Neural cell (in vitro differentiated cells): Measurements from ENCODE around the gene CUX1. TPM values are rescaled to one million over a fixed set of nuclear protein-coding genes. Genes with fewer than 3 reads are reported as not detected.

Source experiments
- H2AFZ ChIP-seq: fragments of 200-600, 300-800 bp; sonication (generic), shearing (Covaris generic); 2 replicates; pipeline ENCODE4 v1.6.0; 2014; ENCODE audit warnings: low read depth, mild to moderate bottlenecking, antibody characterized with exemption, low read length, moderate library complexity
- H3F3A ChIP-seq: fragments of 200-600 bp; shearing (Covaris generic); 2 replicates; pipeline ENCODE4 v1.6.1; 2016; ENCODE audit warnings: mild to moderate bottlenecking, moderate library complexity, mixed read lengths, antibody characterized with exemption, low read length; ENCODE audit not compliant: insufficient read depth, poor library complexity, severe bottlenecking
- H3K27ac ChIP-seq: fragments of 200-600, 300-800 bp; sonication (generic), shearing (Covaris generic); 2 replicates; pipeline ENCODE4 v1.5.1; 2014; ENCODE audit warnings: mild to moderate bottlenecking, low read length, moderate library complexity
- H3K27me3 ChIP-seq: fragments of 300-800, 200-600 bp; sonication (generic), shearing (Covaris generic); 2 replicates; pipeline ENCODE4 v1.6.0; 2014; ENCODE audit warnings: mild to moderate bottlenecking, low read depth, low read length, moderate library complexity; ENCODE audit not compliant: insufficient read depth
- H3K36me3 ChIP-seq: fragments of 300-800, 200-600 bp; sonication (generic), shearing (Covaris generic); 2 replicates; pipeline ENCODE4 v1.5.1; 2014; ENCODE audit warnings: mild to moderate bottlenecking, antibody characterized with exemption, low read length, moderate library complexity; ENCODE audit not compliant: insufficient read depth
- H3K4me2 ChIP-seq: fragments of 300-800, 200-600 bp; sonication (generic), shearing (Covaris generic); 2 replicates; pipeline ENCODE4 v1.6.0; 2014; ENCODE audit warnings: mild to moderate bottlenecking, low read length
- H3K4me3 ChIP-seq: fragments of 300-800, 200-600 bp; sonication (generic), shearing (Covaris generic); 2 replicates; pipeline ENCODE4 v1.5.1; 2014; ENCODE audit warnings: mild to moderate bottlenecking, low read length, moderate library complexity
- H3K79me2 ChIP-seq: fragments of 200-600 bp; shearing (Covaris generic); replicated peaks from 2 replicates; pipeline ENCODE4 v1.6.0; 2014; ENCODE audit warnings: mild to moderate bottlenecking, low read length, moderate library complexity; ENCODE audit not compliant: insufficient read depth
- H3K9ac ChIP-seq: fragments of 300-800, 200-600 bp; sonication (generic), shearing (Covaris generic); 2 replicates; pipeline ENCODE4 v1.6.1; 2016; ENCODE audit warnings: mild to moderate bottlenecking, low read length, mixed read lengths
- H3K9me2 ChIP-seq: fragments of 200-600 bp; shearing (Covaris generic); 2 replicates; pipeline ENCODE4 v1.6.1; 2016; ENCODE audit warnings: mild to moderate bottlenecking, low read length, mixed read lengths; ENCODE audit not compliant: insufficient read depth
- H3K9me3 ChIP-seq: fragments of 200-600, 300-800 bp; sonication (generic), shearing (Covaris generic); 2 replicates; pipeline ENCODE4 v1.6.1; 2016; ENCODE audit warnings: mild to moderate bottlenecking, mixed run types, low read length, moderate library complexity, mixed read lengths
- H4K20me1 ChIP-seq: fragments of 200-600 bp; shearing (Covaris generic); 2 replicates; pipeline ENCODE4 v1.6.1; 2016; ENCODE audit warnings: mild to moderate bottlenecking, mixed run types; ENCODE audit not compliant: insufficient read depth
- EP300 ChIP-seq: fragments of 450-650 bp; conservative IDR thresholded peaks from 2 replicates; pipeline ENCODE4 v1.6.1; 2014; ENCODE audit warnings: antibody characterized with exemption, mild to moderate bottlenecking, moderate library complexity; ENCODE audit not compliant: poor library complexity, severe bottlenecking
- EZH2 ChIP-seq: fragments of 200-600, 300-800 bp; shearing (Covaris generic), sonication (generic); IDR thresholded peaks from 2 replicates; pipeline ENCODE4 v1.6.1; 2014; ENCODE audit warnings: antibody characterized with exemption, low read length, borderline replicate concordance, mild to moderate bottlenecking; ENCODE audit not compliant: insufficient read depth, poor library complexity, severe bottlenecking
- MXI1 ChIP-seq: fragments of 450-650 bp; conservative IDR thresholded peaks from 2 replicates; pipeline ENCODE4 v1.6.1; 2014; ENCODE audit warnings: antibody characterized with exemption, mild to moderate bottlenecking; ENCODE audit not compliant: poor library complexity, severe bottlenecking
- POLR2AphosphoS5 ChIP-seq: IDR thresholded peaks from 2 replicates; pipeline ENCODE4 v1.6.1; 2012
- RAD21 ChIP-seq: fragments of 450-650 bp; conservative IDR thresholded peaks from 2 replicates; pipeline ENCODE4 v1.6.1; 2014; ENCODE audit warnings: antibody characterized with exemption, mild to moderate bottlenecking, moderate library complexity
- SMC3 ChIP-seq: fragments of 450-650 bp; conservative IDR thresholded peaks from 2 replicates; pipeline ENCODE4 v1.6.1; 2014; ENCODE audit warnings: antibody characterized with exemption, mild to moderate bottlenecking, moderate library complexity; ENCODE audit not compliant: poor library complexity
- TAF1 ChIP-seq: IDR thresholded peaks from 2 replicates; pipeline ENCODE4 v1.6.1; 2012; ENCODE audit warnings: low read depth
- polyA plus RNA-seq: library from polyadenylated mRNA; depleted of rRNA; stranded (reverse); fragments of >200 nt; gene quantifications from 2 replicates; pipeline ENCODE4 v1.2.3, GENCODE V29; 2014
- TF ChIP-seq, protein P1 (sequence below): IDR thresholded peaks from 2 replicates; pipeline ENCODE4 v1.6.1; 2012; ENCODE audit warnings: borderline replicate concordance
- TF ChIP-seq, protein P2 (sequence below): fragments of 450-650 bp; IDR thresholded peaks from 2 replicates; pipeline ENCODE4 v1.5.1; 2014; ENCODE audit warnings: antibody characterized with exemption, mild to moderate bottlenecking, moderate library complexity; ENCODE audit not compliant: poor library complexity, severe bottlenecking

CUX1 gene
- polyA plus RNA-seq, 1 donor from 2014 or later = 26.6 TPM

DNA sequence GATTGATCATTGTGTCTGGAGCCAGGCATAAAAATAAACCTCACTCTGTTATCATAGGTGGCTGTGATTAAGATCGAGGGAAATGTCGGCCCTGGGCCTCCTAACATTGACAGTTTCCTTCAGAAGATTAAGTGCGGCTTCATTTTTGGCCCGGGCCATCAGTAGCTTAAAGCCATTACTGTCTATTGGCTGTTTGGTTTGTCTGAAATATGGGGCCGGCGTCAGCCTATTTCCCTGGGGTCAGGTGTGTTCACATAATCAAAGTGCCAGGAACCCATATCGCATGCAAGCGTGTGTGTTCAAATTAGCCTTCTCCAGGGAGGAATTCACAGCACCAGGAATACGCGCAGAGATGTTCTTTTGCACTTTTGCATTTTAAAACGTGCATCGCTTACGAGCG is 114.7 kb downstream of the CUX1 start:
- no peak overlapping the region for H2AFZ ChIP-seq
- H3K9me2 ChIP-seq = no peaks in the 10 kb centered on the region
- H3K36me3 ChIP-seq = no peaks in the 10 kb centered on the region
- no peak overlapping the region for H3K4me2 ChIP-seq
- peaks cover 5% of the 10 kb centered on the region for H3K79me2 ChIP-seq
- H3F3A ChIP-seq = peaks cover 3% of the 10 kb centered on the region
- peak overlapping the region; percentile 22 for H3K9ac ChIP-seq
- no peak for TF ChIP-seq POLR2AphosphoS5
- TF ChIP-seq, protein P1, sequence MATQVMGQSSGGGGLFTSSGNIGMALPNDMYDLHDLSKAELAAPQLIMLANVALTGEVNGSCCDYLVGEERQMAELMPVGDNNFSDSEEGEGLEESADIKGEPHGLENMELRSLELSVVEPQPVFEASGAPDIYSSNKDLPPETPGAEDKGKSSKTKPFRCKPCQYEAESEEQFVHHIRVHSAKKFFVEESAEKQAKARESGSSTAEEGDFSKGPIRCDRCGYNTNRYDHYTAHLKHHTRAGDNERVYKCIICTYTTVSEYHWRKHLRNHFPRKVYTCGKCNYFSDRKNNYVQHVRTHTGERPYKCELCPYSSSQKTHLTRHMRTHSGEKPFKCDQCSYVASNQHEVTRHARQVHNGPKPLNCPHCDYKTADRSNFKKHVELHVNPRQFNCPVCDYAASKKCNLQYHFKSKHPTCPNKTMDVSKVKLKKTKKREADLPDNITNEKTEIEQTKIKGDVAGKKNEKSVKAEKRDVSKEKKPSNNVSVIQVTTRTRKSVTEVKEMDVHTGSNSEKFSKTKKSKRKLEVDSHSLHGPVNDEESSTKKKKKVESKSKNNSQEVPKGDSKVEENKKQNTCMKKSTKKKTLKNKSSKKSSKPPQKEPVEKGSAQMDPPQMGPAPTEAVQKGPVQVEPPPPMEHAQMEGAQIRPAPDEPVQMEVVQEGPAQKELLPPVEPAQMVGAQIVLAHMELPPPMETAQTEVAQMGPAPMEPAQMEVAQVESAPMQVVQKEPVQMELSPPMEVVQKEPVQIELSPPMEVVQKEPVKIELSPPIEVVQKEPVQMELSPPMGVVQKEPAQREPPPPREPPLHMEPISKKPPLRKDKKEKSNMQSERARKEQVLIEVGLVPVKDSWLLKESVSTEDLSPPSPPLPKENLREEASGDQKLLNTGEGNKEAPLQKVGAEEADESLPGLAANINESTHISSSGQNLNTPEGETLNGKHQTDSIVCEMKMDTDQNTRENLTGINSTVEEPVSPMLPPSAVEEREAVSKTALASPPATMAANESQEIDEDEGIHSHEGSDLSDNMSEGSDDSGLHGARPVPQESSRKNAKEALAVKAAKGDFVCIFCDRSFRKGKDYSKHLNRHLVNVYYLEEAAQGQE = no peak
- TF ChIP-seq EZH2 = no peak
- TF ChIP-seq TAF1 = no peak
- TF ChIP-seq, protein P2, sequence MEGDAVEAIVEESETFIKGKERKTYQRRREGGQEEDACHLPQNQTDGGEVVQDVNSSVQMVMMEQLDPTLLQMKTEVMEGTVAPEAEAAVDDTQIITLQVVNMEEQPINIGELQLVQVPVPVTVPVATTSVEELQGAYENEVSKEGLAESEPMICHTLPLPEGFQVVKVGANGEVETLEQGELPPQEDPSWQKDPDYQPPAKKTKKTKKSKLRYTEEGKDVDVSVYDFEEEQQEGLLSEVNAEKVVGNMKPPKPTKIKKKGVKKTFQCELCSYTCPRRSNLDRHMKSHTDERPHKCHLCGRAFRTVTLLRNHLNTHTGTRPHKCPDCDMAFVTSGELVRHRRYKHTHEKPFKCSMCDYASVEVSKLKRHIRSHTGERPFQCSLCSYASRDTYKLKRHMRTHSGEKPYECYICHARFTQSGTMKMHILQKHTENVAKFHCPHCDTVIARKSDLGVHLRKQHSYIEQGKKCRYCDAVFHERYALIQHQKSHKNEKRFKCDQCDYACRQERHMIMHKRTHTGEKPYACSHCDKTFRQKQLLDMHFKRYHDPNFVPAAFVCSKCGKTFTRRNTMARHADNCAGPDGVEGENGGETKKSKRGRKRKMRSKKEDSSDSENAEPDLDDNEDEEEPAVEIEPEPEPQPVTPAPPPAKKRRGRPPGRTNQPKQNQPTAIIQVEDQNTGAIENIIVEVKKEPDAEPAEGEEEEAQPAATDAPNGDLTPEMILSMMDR = no peak
- TF ChIP-seq SMC3 = no peak
- no peak for TF ChIP-seq RAD21
- no peak for TF ChIP-seq MXI1
- no peak for TF ChIP-seq EP300
- peak overlapping the region; percentile 38 for H3K4me3 ChIP-seq
- no peaks in the 10 kb centered on the region for H3K27me3 ChIP-seq
- H4K20me1 ChIP-seq = no peaks in the 10 kb centered on the region
- peak overlapping the region; percentile 34 for H3K27ac ChIP-seq
- H3K9me3 ChIP-seq = no peaks in the 10 kb centered on the region

DNA sequence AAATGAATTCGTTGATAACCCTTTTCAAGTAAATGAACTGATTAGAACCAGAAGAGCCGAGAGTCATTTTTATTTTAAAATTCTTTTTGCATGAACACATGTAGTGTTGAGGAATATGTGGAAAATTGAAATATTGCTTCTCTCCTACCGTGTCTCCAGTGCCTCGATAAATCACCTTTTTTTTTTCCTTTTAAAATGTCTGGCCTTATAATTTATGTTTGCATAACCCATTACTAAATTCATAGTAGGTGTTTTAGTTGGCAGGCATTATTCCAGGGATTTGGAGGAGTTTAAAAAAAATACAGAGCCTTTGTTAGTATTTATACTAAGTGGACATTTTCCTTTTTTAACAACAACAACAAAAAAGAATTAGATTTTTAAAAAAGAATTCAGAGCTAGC is 115.6 kb downstream of the CUX1 start:
- Histone ChIP-seq H3K36me3 (no peaks in the 10 kb centered on the region), H3F3A (peaks cover 3% of the 10 kb centered on the region), H3K9me3 (no peaks in the 10 kb centered on the region), H3K79me2 (peaks cover 5% of the 10 kb centered on the region), H3K27ac (no peak overlapping the region), H3K27me3 (no peaks in the 10 kb centered on the region), H3K9ac (no peak overlapping the region), H4K20me1 (no peaks in the 10 kb centered on the region), H3K4me3 (no peak overlapping the region), H3K9me2 (no peaks in the 10 kb centered on the region), H3K4me2 (no peak overlapping the region), H2AFZ (no peak overlapping the region)
- no peak for TF ChIP-seq SMC3
- TF ChIP-seq TAF1 = no peak
- TF ChIP-seq, protein P2 = no peak
- no peak for TF ChIP-seq RAD21
- TF ChIP-seq EP300 = no peak
- TF ChIP-seq EZH2 = no peak
